Hepatocyte (in vitro differentiated cells): ENCODE measurements around the gene BLOC1S3. TPM values are rescaled to one million over a fixed set of nuclear protein-coding genes. Genes with fewer than 3 reads are reported as not detected.

Experiments used
- DNase-seq: peaks from one replicate; pipeline ENCODE4 v3.0.0-alpha.2; 2016; ENCODE audit warnings: low spot score
- H2AFZ ChIP-seq: fragments of 200-600 bp; sonication (generic); 2 replicates; pipeline ENCODE4 v1.6.0; 2016; ENCODE audit warnings: antibody characterized with exemption, mild to moderate bottlenecking
- H3K27ac ChIP-seq: fragments of 200-600 bp; sonication (generic); 2 replicates; pipeline ENCODE4 v1.5.1; 2016; ENCODE audit warnings: mild to moderate bottlenecking
- H3K27me3 ChIP-seq: fragments of 200-600 bp; sonication (generic); 2 replicates; pipeline ENCODE4 v1.6.1; 2016
- H3K36me3 ChIP-seq: fragments of 200-600 bp; sonication (generic); replicated peaks from 2 replicates; pipeline ENCODE4 v1.5.1; 2016; ENCODE audit warnings: low read depth; ENCODE audit not compliant: insufficient read depth
- H3K4me1 ChIP-seq: fragments of 200-600 bp; sonication (generic); 2 replicates; pipeline ENCODE4 v1.5.1; 2016; ENCODE audit warnings: mild to moderate bottlenecking, moderate library complexity; ENCODE audit not compliant: insufficient read depth
- H3K4me2 ChIP-seq: fragments of 200-600 bp; sonication (generic); 2 replicates; pipeline ENCODE4 v1.6.0; 2016
- H3K4me3 ChIP-seq: fragments of 200-600 bp; sonication (generic); 2 replicates; pipeline ENCODE4 v1.5.1; 2016; ENCODE audit warnings: mild to moderate bottlenecking
- H3K79me2 ChIP-seq: fragments of 200-600 bp; sonication (generic); 2 replicates; pipeline ENCODE4 v1.6.0; 2017; ENCODE audit warnings: mild to moderate bottlenecking
- H3K9me2 ChIP-seq: fragments of 200-600 bp; sonication (generic); replicated peaks from 2 replicates; pipeline ENCODE4 v1.6.0; 2017; ENCODE audit warnings: mild to moderate bottlenecking; ENCODE audit not compliant: insufficient read depth
- H3K9me3 ChIP-seq: fragments of 200-600 bp; sonication (generic); 2 replicates; pipeline ENCODE4 v1.5.1; 2016; ENCODE audit warnings: low read depth, mild to moderate bottlenecking
- H4K20me1 ChIP-seq: fragments of 200-600 bp; sonication (generic); 2 replicates; pipeline ENCODE4 v1.6.0; 2016; ENCODE audit warnings: mild to moderate bottlenecking; ENCODE audit not compliant: insufficient read depth, poor library complexity, severe bottlenecking
- EZH2 ChIP-seq: fragments of 200-600 bp; sonication (generic); IDR thresholded peaks from 2 replicates; pipeline ENCODE4 v1.6.1; 2016; ENCODE audit warnings: antibody characterized with exemption, mild to moderate bottlenecking, borderline replicate concordance
- EZH2phosphoT487 ChIP-seq: fragments of 200-600 bp; sonication (generic); IDR thresholded peaks from one replicate; pipeline ENCODE4 v1.6.1; 2018; ENCODE audit warnings: antibody characterized with exemption, mild to moderate bottlenecking, low read depth, moderate library complexity; ENCODE audit not compliant: unreplicated experiment, severe bottlenecking
- WGBS: methylation state at CpG from one replicate; pipeline ENCODE4 v1.1.6; 2016; ENCODE audit warnings: low lambda C conversion rate; ENCODE audit errors: missing lambda C conversion rate; 5-methylcytosine and 5-hydroxymethylcytosine counted together
- polyA plus RNA-seq: library from polyadenylated mRNA; unstranded; fragments of >200 nt; fragmentation: Nextera tagmentation; extraction: Ambion mirVana; gene quantifications from 2 replicates; pipeline ENCODE4 v1.2.1, GENCODE V29; 2016
- total RNA-seq: library from RNA; depleted of rRNA; stranded (reverse); fragments of >200 nt; gene quantifications from 2 replicates; pipeline ENCODE4 v1.2.3, GENCODE V29; 2014
- TF ChIP-seq, protein P1 (sequence below): fragments of 200-600 bp; sonication (generic); IDR thresholded peaks from 2 replicates; pipeline ENCODE4 v1.5.1; 2016; ENCODE audit warnings: antibody characterized with exemption, mild to moderate bottlenecking; ENCODE audit not compliant: poor library complexity

Gene BLOC1S3
- total and polyA plus RNA-seq, 2 experiments from 2014 or later = 8.4 to 17.1 TPM

DNA sequence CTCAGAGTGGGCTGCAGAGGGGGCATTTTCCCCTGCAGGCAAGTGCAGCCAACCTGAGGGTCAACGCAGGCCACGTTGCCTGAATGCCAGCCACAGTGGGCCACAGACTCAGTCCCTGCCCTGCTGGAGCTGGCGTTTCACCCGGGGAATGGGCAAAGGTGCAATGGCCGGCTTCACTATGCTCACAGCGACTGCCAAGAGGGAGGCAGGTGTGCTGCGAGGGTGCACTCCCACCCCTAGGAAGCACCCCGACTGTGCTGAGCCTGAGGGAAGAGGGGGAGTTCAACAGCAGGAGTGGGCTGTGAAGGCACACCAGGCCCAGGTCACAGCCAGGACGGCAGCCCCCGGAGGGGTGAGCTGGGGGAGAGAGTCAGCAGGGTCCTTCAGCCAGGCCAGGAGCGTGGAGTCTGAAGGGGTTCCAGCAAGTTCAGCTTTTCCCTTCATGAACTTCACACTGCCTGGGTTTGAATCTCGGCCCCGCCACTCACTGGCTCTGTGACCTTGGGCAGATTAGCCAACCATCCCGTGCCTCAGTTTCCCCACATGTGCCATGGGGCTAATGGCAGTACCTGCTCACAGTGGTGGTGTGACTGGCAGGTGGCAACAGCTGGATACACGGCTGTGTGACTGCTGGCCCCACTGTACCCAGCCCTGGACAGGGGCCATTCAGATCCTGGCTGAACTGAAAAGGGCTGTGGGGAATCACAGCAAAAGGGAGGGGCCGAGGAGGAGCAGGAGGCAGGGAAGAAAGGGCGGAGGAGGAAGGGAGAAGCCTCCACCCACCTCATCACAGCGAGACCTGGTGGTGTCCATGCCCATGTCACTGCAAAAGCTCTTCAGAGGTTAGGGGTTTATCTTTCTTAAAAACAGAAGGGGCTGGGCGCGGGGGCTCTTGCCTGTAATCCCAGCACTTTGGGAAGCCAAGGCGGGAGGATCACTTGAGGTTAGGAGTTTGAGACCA is 8.2 kb upstream of the BLOC1S3 start:
- H3K27me3 ChIP-seq = no peaks in the 10 kb centered on the region
- no peaks in the 10 kb centered on the region for H4K20me1 ChIP-seq
- no peaks in the 10 kb centered on the region for H3K4me1 ChIP-seq
- no peak overlapping the region for H2AFZ ChIP-seq
- H3K9me3 ChIP-seq = no peaks in the 10 kb centered on the region
- H3K4me3 ChIP-seq = no peak overlapping the region
- DNase-seq = peak; percentile 6
- H3K36me3 ChIP-seq = no peaks in the 10 kb centered on the region
- no peak overlapping the region for H3K27ac ChIP-seq
- no peaks in the 10 kb centered on the region for H3K9me2 ChIP-seq
- H3K79me2 ChIP-seq = no peaks in the 10 kb centered on the region
- WGBS = 87% methylated on average over 21 of the region's 21 CpGs
- TF ChIP-seq EZH2phosphoT487 (no peak), EZH2 (no peak)
- TF ChIP-seq, protein P1, sequence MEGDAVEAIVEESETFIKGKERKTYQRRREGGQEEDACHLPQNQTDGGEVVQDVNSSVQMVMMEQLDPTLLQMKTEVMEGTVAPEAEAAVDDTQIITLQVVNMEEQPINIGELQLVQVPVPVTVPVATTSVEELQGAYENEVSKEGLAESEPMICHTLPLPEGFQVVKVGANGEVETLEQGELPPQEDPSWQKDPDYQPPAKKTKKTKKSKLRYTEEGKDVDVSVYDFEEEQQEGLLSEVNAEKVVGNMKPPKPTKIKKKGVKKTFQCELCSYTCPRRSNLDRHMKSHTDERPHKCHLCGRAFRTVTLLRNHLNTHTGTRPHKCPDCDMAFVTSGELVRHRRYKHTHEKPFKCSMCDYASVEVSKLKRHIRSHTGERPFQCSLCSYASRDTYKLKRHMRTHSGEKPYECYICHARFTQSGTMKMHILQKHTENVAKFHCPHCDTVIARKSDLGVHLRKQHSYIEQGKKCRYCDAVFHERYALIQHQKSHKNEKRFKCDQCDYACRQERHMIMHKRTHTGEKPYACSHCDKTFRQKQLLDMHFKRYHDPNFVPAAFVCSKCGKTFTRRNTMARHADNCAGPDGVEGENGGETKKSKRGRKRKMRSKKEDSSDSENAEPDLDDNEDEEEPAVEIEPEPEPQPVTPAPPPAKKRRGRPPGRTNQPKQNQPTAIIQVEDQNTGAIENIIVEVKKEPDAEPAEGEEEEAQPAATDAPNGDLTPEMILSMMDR = no peak
- no peak overlapping the region for H3K4me2 ChIP-seq

DNA sequence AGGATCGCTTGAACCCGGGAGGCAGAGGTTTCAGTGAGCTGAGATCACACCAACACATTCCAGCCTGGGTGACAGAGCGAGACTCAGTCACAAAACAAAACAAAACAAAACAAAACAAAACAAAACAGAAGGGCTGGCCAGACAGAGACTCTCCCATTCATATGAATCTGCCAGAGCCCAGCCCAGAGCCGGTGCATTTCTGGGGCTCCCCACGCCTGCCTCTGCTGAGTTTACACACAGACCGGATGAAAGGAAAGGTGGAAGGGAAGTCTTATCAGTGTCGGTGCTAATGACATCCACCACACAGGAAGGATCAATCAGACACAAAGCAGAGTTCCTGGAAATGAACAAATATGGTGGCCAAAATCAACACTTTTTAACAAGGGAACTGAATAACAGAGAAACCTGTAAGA is 7.4 kb upstream of the BLOC1S3 start:
- WGBS = 33% methylated on average over 7 of the region's 7 CpGs
- no peaks in the 10 kb centered on the region for H3K9me3 ChIP-seq
- H3K79me2 ChIP-seq = no peaks in the 10 kb centered on the region
- no peak overlapping the region for H3K4me3 ChIP-seq
- H2AFZ ChIP-seq = no peak overlapping the region
- no peaks in the 10 kb centered on the region for H3K27me3 ChIP-seq
- H3K4me2 ChIP-seq = no peak overlapping the region
- TF ChIP-seq, protein P1 = no peak
- TF ChIP-seq EZH2phosphoT487 (no peak), EZH2 (no peak)
- H3K27ac ChIP-seq = no peak overlapping the region
- H3K36me3 ChIP-seq = no peaks in the 10 kb centered on the region
- no peaks in the 10 kb centered on the region for H3K9me2 ChIP-seq
- peak; percentile 3 for DNase-seq
- no peaks in the 10 kb centered on the region for H3K4me1 ChIP-seq
- H4K20me1 ChIP-seq = no peaks in the 10 kb centered on the region

DNA sequence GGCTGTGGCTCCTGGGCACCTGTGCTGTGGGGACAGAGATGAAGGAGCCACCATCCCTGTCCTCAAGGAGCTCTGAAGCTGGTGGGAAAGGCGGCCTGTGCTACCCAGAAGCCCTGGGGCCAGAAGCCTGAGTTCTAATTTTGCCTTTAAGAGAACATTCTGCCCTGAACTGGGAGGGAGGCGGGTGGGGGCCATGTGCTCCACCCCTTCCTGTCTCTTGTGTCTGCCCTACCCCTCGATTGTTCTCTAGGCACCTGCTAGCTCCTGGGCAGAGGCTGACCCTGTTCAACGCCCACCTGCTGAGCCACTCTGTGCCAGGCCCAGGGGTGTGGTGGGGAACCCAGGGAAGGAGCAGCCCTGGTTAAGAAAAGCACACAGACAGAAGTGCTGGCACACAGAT is 6.4 kb upstream of the BLOC1S3 start:
- Histone ChIP-seq H3K27me3 (no peaks in the 10 kb centered on the region), H3K27ac (no peak overlapping the region), H3K4me1 (peaks cover 3% of the 10 kb centered on the region), H3K4me3 (no peak overlapping the region), H3K9me2 (no peaks in the 10 kb centered on the region), H3K9me3 (no peaks in the 10 kb centered on the region), H3K79me2 (peaks cover 8% of the 10 kb centered on the region), H3K36me3 (no peaks in the 10 kb centered on the region), H3K4me2 (no peak overlapping the region), H4K20me1 (no peaks in the 10 kb centered on the region), H2AFZ (no peak overlapping the region)
- DNase-seq = no peak
- no peak for TF ChIP-seq EZH2
- TF ChIP-seq EZH2phosphoT487 = no peak
- TF ChIP-seq, protein P1 = no peak
- 86% methylated on average over 4 of the region's 4 CpGs for WGBS
